Endothelial cell of umbilical vein (primary cell): ENCODE results near the gene ZFYVE9. TPM values are rescaled to one million over a fixed set of nuclear protein-coding genes. Genes with fewer than 3 reads are reported as not detected.

Source experiments
- BruUV-seq: library from RNA; stranded (reverse); fragments of 400-500 nt; replicated peaks from 2 replicates; lab custom pipeline; 2021; lab: Mats Ljungman, UMichigan
- CTCF ChIA-PET: fragments of 300-600, 350-600 bp; sonication (Branson Sonifier 250); formaldehyde crosslinking; loops from one replicate; lab custom pipeline; 2021; ENCODE audit warnings: antibody characterized with exemption, inconsistent platforms; lab: Charles Lee
- POLR2A ChIA-PET: fragments of 300-600, 350-600 bp; sonication (Branson Sonifier 250); formaldehyde crosslinking; loops from one replicate; lab custom pipeline; 2021; ENCODE audit warnings: antibody characterized with exemption, inconsistent platforms; lab: Charles Lee
- DNase-seq: peaks from one replicate; pipeline ENCODE4 v3.0.0-alpha.2; 2011; ENCODE audit warnings: low read depth, low spot score
- FAIRE-seq: peaks from 2 replicates; lab custom pipeline; 2011; peaks lifted over from hg19 to GRCh38; lab: Jason Lieb, UNC
- H2AFZ ChIP-seq: 2 replicates; pipeline ENCODE4 v1.6.0; 2012; ENCODE audit warnings: low read depth, low read length, control low read depth, inconsistent platforms
- H3K27ac ChIP-seq: 2 replicates; pipeline ENCODE4 v1.5.1; 2011; ENCODE audit warnings: low read depth, mild to moderate bottlenecking, control low read depth, low read length, moderate library complexity; ENCODE audit not compliant: insufficient read depth
- H3K27me3 ChIP-seq, 2 experiments: 2 replicates each; pipeline versions ENCODE4 v1.6.0 to v1.6.1; 2011; ENCODE audit warnings: low read length in 2 of 2, mixed read lengths in 1 of 2; ENCODE audit not compliant: control insufficient read depth in 2 of 2, insufficient read depth in 2 of 2
- H3K36me3 ChIP-seq, 2 experiments: 2 replicates in 1 of 2; 3 replicates in 1 of 2; pipeline ENCODE4 v1.5.1; 2011; ENCODE audit warnings: low read length in 2 of 2, mild to moderate bottlenecking in 1 of 2, moderate library complexity in 1 of 2; ENCODE audit not compliant: control insufficient read depth in 2 of 2, insufficient read depth in 2 of 2; ENCODE audit errors: extremely low read depth in 1 of 2
- H3K4me1 ChIP-seq: 3 replicates; pipeline ENCODE4 v1.5.1; 2011; ENCODE audit warnings: mild to moderate bottlenecking, low read length; ENCODE audit not compliant: control insufficient read depth, insufficient read depth; ENCODE audit errors: extremely low read depth
- H3K4me2 ChIP-seq: 2 replicates; pipeline ENCODE4 v1.6.1; 2011; ENCODE audit warnings: low read length, control low read depth, mixed read lengths; ENCODE audit not compliant: insufficient read depth
- H3K4me3 ChIP-seq, 3 experiments: fragments of 200-600 bp in 1 of 3; sonication (generic), shearing (Covaris generic) in 1 of 3; replicated peaks in 1 of 3; 2 replicates each; pipeline ENCODE4 v1.5.1; 2011 to 2016; ENCODE audit warnings: control low read depth in 3 of 3, low read length in 3 of 3, mild to moderate bottlenecking in 2 of 3, inconsistent platforms in 1 of 3, low read depth in 1 of 3, moderate library complexity in 1 of 3; ENCODE audit not compliant: insufficient read depth in 1 of 3
- H3K79me2 ChIP-seq: 2 replicates; pipeline ENCODE4 v1.6.0; 2012; ENCODE audit warnings: low read length, inconsistent platforms; ENCODE audit not compliant: control insufficient read depth, insufficient read depth
- H3K9ac ChIP-seq: replicated peaks from 2 replicates; pipeline ENCODE3; 2011; ENCODE audit warnings: low read length, control low read depth; ENCODE audit not compliant: insufficient read depth; ENCODE audit errors: extremely low read depth
- H3K9me1 ChIP-seq: replicated peaks from 3 replicates; pipeline ENCODE4 v1.6.0; 2011; ENCODE audit warnings: mild to moderate bottlenecking, low read length; ENCODE audit not compliant: control insufficient read depth, insufficient read depth; ENCODE audit errors: extremely low read depth
- H3K9me3 ChIP-seq: replicated peaks from 2 replicates; pipeline ENCODE4 v1.5.1; 2012; ENCODE audit warnings: low read length, inconsistent platforms; ENCODE audit not compliant: control insufficient read depth, insufficient read depth
- H4K20me1 ChIP-seq: replicated peaks from 2 replicates; pipeline ENCODE3; 2011; ENCODE audit warnings: mild to moderate bottlenecking, low read length; ENCODE audit not compliant: control insufficient read depth, insufficient read depth; ENCODE audit errors: extremely low read depth
- EZH2 ChIP-seq: IDR thresholded peaks from 2 replicates; pipeline ENCODE4 v1.6.1; 2012; ENCODE audit warnings: borderline replicate concordance, low read depth, mild to moderate bottlenecking, moderate library complexity, low read length, inconsistent platforms; ENCODE audit not compliant: severe bottlenecking
- FOS ChIP-seq: IDR thresholded peaks from 2 replicates; pipeline ENCODE4 v1.6.1; 2011; ENCODE audit warnings: mild to moderate bottlenecking, low read length, moderate library complexity, borderline replicate concordance; ENCODE audit not compliant: insufficient read depth
- GATA2 ChIP-seq: IDR thresholded peaks from 2 replicates; pipeline ENCODE4 v1.7.0; 2011; ENCODE audit warnings: low read depth, mild to moderate bottlenecking, moderate library complexity, mixed read lengths, low read length; ENCODE audit not compliant: insufficient read length, insufficient read depth
- JUN ChIP-seq: IDR thresholded peaks from 2 replicates; pipeline ENCODE4 v1.6.1; 2011; ENCODE audit warnings: borderline replicate concordance, low read depth; ENCODE audit not compliant: insufficient read length, insufficient read depth
- MYC ChIP-seq: IDR thresholded peaks from one replicate; pipeline ENCODE4 v1.6.1; 2011; ENCODE audit warnings: mild to moderate bottlenecking, low read depth, low read length
- POLR2A ChIP-seq: IDR thresholded peaks from 2 replicates; pipeline ENCODE4 v1.6.1; 2012; ENCODE audit warnings: low read depth, mild to moderate bottlenecking, control low read depth, low read length
- POLR2AphosphoS5 ChIP-seq: IDR thresholded peaks from 2 replicates; pipeline ENCODE4 v1.6.1; 2012; ENCODE audit warnings: low read depth, mild to moderate bottlenecking, control low read depth, low read length, moderate library complexity; ENCODE audit not compliant: insufficient read depth
- dilution Hi-C: fragments of 300-500 bp; cut with MboI; formaldehyde crosslinking; loops from one replicate; pipeline ENCODE4 v1.15.0; 2019; ENCODE audit warnings: low sequenced_read_pairs; ENCODE audit not compliant: extremely low pct_ligation_motif_present
- intact Hi-C: fragments of 100-400 bp; cut with micrococcal nuclease; formaldehyde crosslinking; loops from one replicate; pipeline ENCODE4 v1.10.0; 2022
- polyA plus RNA-seq, 4 experiments: library from polyadenylated mRNA; depleted of rRNA in 3 of 4; stranded (reverse) in 3 of 4; unstranded in 1 of 4; fragments of >200 nt; gene quantifications; 2 replicates each; pipeline versions ENCODE4 v1.2.1 to v1.2.3, GENCODE V29; 2011 to 2012; ENCODE audit warnings: missing spikeins in 1 of 4
- total RNA-seq: library from RNA; stranded (reverse); gene quantifications from 2 replicates; pipeline ENCODE4 v1.2.3, GENCODE V29; 2021
- TF ChIP-seq, protein P1 (sequence below), 2 donors: IDR thresholded peaks; 1 replicate in 1 of 2; 2 replicates in 1 of 2; pipeline ENCODE4 v1.5.1; 2011; ENCODE audit warnings: low read length in 2 of 2, mild to moderate bottlenecking in 2 of 2, moderate library complexity in 2 of 2, control low read depth in 1 of 2, inconsistent platforms in 1 of 2, low read depth in 1 of 2; ENCODE audit not compliant: insufficient read depth in 1 of 2; ENCODE audit errors: extremely low read depth in 1 of 2
- TF ChIP-seq, protein P2 (sequence below): IDR thresholded peaks from 2 replicates; pipeline ENCODE4 v1.6.1; 2011; ENCODE audit not compliant: insufficient read depth, insufficient read length

Gene ZFYVE9
- total and polyA plus RNA-seq, 2 donors (not counting 3 experiments of a cell fraction or from before 2014, with no cell fraction given) = 4.1 to 16.8 TPM

DNA sequence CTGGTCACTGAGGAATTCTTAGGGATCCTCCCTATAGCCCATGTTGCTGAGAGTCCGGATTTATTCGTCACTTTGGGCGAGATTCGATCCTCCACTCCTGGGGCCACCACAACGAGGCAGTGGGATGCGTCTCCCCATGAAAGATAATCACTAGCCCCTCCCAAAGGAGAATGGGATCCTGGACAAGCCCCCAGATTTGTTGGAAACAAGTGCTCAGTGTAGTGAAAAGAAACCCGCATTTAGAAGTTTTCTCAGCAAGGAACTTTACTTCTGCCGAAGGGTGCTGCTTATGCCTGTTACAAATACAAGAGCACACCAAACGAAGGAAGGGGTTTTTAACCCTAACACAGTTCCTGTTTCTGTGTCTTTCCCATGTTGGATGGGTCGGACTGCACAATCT, 83.3 kb downstream of the ZFYVE9 start:
- dilution Hi-C loops (no loop called here), intact Hi-C loops (no loop called here)
- Histone ChIP-seq H3K4me3 (no peak overlapping the region), H3K79me2 (peaks cover 2% of the 10 kb centered on the region), H3K4me2 (no peak overlapping the region), H3K9me1 (no peaks in the 10 kb centered on the region), H3K27ac (no peak overlapping the region), H3K9ac (no peak overlapping the region), H4K20me1 (no peaks in the 10 kb centered on the region), H2AFZ (no peak overlapping the region), H3K9me3 (no peaks in the 10 kb centered on the region), H3K36me3 (no peaks in the 10 kb centered on the region), H3K4me1 (no peaks in the 10 kb centered on the region), H3K27me3 (no peaks in the 10 kb centered on the region)
- CTCF ChIA-PET = no interaction called here
- DNase-seq (no peak), FAIRE-seq (no peak)
- TF ChIP-seq GATA2 = no peak
- TF ChIP-seq, protein P1, sequence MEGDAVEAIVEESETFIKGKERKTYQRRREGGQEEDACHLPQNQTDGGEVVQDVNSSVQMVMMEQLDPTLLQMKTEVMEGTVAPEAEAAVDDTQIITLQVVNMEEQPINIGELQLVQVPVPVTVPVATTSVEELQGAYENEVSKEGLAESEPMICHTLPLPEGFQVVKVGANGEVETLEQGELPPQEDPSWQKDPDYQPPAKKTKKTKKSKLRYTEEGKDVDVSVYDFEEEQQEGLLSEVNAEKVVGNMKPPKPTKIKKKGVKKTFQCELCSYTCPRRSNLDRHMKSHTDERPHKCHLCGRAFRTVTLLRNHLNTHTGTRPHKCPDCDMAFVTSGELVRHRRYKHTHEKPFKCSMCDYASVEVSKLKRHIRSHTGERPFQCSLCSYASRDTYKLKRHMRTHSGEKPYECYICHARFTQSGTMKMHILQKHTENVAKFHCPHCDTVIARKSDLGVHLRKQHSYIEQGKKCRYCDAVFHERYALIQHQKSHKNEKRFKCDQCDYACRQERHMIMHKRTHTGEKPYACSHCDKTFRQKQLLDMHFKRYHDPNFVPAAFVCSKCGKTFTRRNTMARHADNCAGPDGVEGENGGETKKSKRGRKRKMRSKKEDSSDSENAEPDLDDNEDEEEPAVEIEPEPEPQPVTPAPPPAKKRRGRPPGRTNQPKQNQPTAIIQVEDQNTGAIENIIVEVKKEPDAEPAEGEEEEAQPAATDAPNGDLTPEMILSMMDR (IDR thresholded peaks at IDR 0.05; ENCODE audit: extremely low read depth in 1 of 2, insufficient read depth in 1 of 2, low read depth in 1 of 2, low read length in 2 of 2) = no peak
- TF ChIP-seq, protein P2, sequence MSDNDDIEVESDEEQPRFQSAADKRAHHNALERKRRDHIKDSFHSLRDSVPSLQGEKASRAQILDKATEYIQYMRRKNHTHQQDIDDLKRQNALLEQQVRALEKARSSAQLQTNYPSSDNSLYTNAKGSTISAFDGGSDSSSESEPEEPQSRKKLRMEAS = no peak
- TF ChIP-seq JUN = no peak
- TF ChIP-seq EZH2 = no peak
- no peak for TF ChIP-seq FOS
- no peak for TF ChIP-seq MYC
- no peak for TF ChIP-seq POLR2A
- no peak for TF ChIP-seq POLR2AphosphoS5
- BruUV-seq = no TSS peak
- POLR2A ChIA-PET = no interaction called here
